K562 (cell line): ENCODE results near the gene OR5L1. TPM values are rescaled to one million over a fixed set of nuclear protein-coding genes. Genes with fewer than 3 reads are reported as not detected.
A peak's percentile ranks its signal among the peaks of the same experiment; 100 is the strongest.

Experiments used
- ATAC-seq: fragments of 200-7000 bp; cut with Tn5 transposase; 3 replicates; pipeline ENCODE4 v1.9.1; 2020; ENCODE audit warnings: moderate library complexity
- BruUV-seq: library from RNA; stranded (reverse); fragments of 400-500 nt; replicated peaks from 2 replicates; lab custom pipeline; 2021; lab: Mats Ljungman, UMichigan
- CTCF ChIA-PET: fragments of 300-600 bp; formaldehyde crosslinking; extraction: SDS; loops from one replicate; lab custom pipeline; 2021; ENCODE audit warnings: low intra/inter-chr PET ratio; lab: Yijun Ruan, JAX
- POLR2A ChIA-PET: fragments of 300-600, 350-650 bp; sonication (Branson Sonifier 250); formaldehyde crosslinking; extraction: SDS; loops from one replicate; lab custom pipeline; 2021; ENCODE audit warnings: antibody characterized with exemption, inconsistent platforms; lab: Yijun Ruan, JAX
- DNase-seq, 4 experiments: peaks; one replicate each; pipeline versions ENCODE4 v3.0.0 to v3.0.0-alpha.2; 2011 to 2018; ENCODE audit warnings: low spot score in 3 of 4, mixed read lengths in 3 of 4; ENCODE audit errors: extremely low read depth in 1 of 4
- FAIRE-seq: peaks from 2 replicates; lab custom pipeline; 2011; peaks lifted over from hg19 to GRCh38; lab: Jason Lieb, UNC
- H2AFZ ChIP-seq: 2 replicates; pipeline ENCODE4 v1.6.0; 2011; ENCODE audit warnings: low read depth, low read length, control low read depth, inconsistent platforms
- H3K27ac ChIP-seq: fragments of 200-600 bp; 3 replicates; pipeline ENCODE4 v1.8.0; 2011; ENCODE audit warnings: low read depth, mild to moderate bottlenecking, control low read depth, inconsistent platforms, low read length, moderate library complexity, mixed read lengths; ENCODE audit errors: extremely low read depth
- H3K27me3 ChIP-seq, 2 experiments: fragments of 300-600 bp in 1 of 2; 2 replicates in 1 of 2; 3 replicates in 1 of 2; pipeline versions ENCODE4 v1.6.0 to v1.8.0; 2011; ENCODE audit warnings: inconsistent platforms in 2 of 2, low read length in 2 of 2, mild to moderate bottlenecking in 1 of 2, mixed read lengths in 1 of 2, moderate library complexity in 1 of 2; ENCODE audit not compliant: control insufficient read depth in 2 of 2, insufficient read depth in 2 of 2
- H3K36me3 ChIP-seq: fragments of 300-600 bp; 3 replicates; pipeline ENCODE4 v1.8.0; 2011; ENCODE audit warnings: mild to moderate bottlenecking, low read length, inconsistent platforms; ENCODE audit not compliant: control insufficient read depth, insufficient read depth
- H3K4me1 ChIP-seq, 2 experiments: fragments of 200-600 bp in 1 of 2; replicated peaks in 1 of 2; 2 replicates in 1 of 2; 3 replicates in 1 of 2; pipeline versions ENCODE4 v1.5.1 to v1.8.0; 2011; ENCODE audit warnings: inconsistent platforms in 2 of 2, low read length in 2 of 2, mild to moderate bottlenecking in 1 of 2, mixed read lengths in 1 of 2, moderate library complexity in 1 of 2; ENCODE audit not compliant: control insufficient read depth in 2 of 2, insufficient read depth in 2 of 2
- H3K4me2 ChIP-seq: 2 replicates; pipeline ENCODE4 v1.6.1; 2011; ENCODE audit warnings: low read length, control low read depth, inconsistent platforms, mixed read lengths; ENCODE audit not compliant: insufficient read depth
- H3K4me3 ChIP-seq: fragments of 200-600 bp; sonication (generic), shearing (Covaris generic); 2 replicates; pipeline ENCODE4 v1.5.1; 2016; ENCODE audit warnings: control low read depth, inconsistent platforms
- H3K79me2 ChIP-seq: fragments of 200-600 bp; 3 replicates; pipeline ENCODE4 v1.8.0; 2011; ENCODE audit warnings: low read length, inconsistent platforms; ENCODE audit not compliant: control insufficient read depth, insufficient read depth
- H3K9ac ChIP-seq, 2 experiments: 2 replicates each; pipeline versions ENCODE4 v1.6.0 to v1.6.1; 2011; ENCODE audit warnings: low read depth in 2 of 2, low read length in 2 of 2, control low read depth in 1 of 2, inconsistent platforms in 1 of 2, mild to moderate bottlenecking in 1 of 2, mixed read lengths in 1 of 2; ENCODE audit not compliant: insufficient read depth in 1 of 2
- H3K9me1 ChIP-seq: one replicate; pipeline ENCODE4 v1.6.0; 2011; ENCODE audit warnings: inconsistent platforms, mild to moderate bottlenecking, low read length, moderate library complexity; ENCODE audit not compliant: control insufficient read depth, insufficient read depth
- H3K9me3 ChIP-seq: replicated peaks from 2 replicates; pipeline ENCODE4 v1.5.1; 2011; ENCODE audit warnings: low read depth, low read length, inconsistent platforms; ENCODE audit not compliant: control insufficient read depth, insufficient read depth
- H4K20me1 ChIP-seq: replicated peaks from 2 replicates; pipeline ENCODE4 v1.6.1; 2011; ENCODE audit warnings: low read length, inconsistent platforms, mixed read lengths; ENCODE audit not compliant: control insufficient read depth, insufficient read depth
- BCLAF1 ChIP-seq, 2 experiments: fragments of 450-650 bp in 1 of 2; IDR thresholded peaks; 2 replicates each; pipeline ENCODE4 v1.6.1; 2011 to 2017; ENCODE audit warnings: low read depth in 2 of 2, antibody characterized with exemption in 1 of 2, borderline replicate concordance in 1 of 2, low read length in 1 of 2, mild to moderate bottlenecking in 1 of 2, mixed read lengths in 1 of 2; ENCODE audit not compliant: control insufficient read depth in 1 of 2
- C11orf30 ChIP-seq: fragments of 450-650 bp; IDR thresholded peaks from 2 replicates; pipeline ENCODE4 v1.6.1; 2016; ENCODE audit warnings: low read depth, mild to moderate bottlenecking
- DACH1 ChIP-seq: fragments of 450-650 bp; IDR thresholded peaks from 2 replicates; pipeline ENCODE4 v1.6.1; 2018; ENCODE audit not compliant: partially characterized antibody
- EP400 ChIP-seq: fragments of 450-650 bp; IDR thresholded peaks from 2 replicates; pipeline ENCODE4 v1.6.1; 2017; ENCODE audit warnings: antibody characterized with exemption, mild to moderate bottlenecking, moderate library complexity
- HNRNPUL1 ChIP-seq: fragments of 200-400 bp; formaldehyde crosslinking; IDR thresholded peaks from 2 replicates; pipeline ENCODE4 v1.6.1; 2017; ENCODE audit warnings: low read length
- KAT2B ChIP-seq: IDR thresholded peaks from one replicate; pipeline ENCODE4 v1.6.1; 2012; ENCODE audit warnings: low read depth, mild to moderate bottlenecking, control low read depth, inconsistent platforms, low read length, moderate library complexity
- MAFF ChIP-seq: IDR thresholded peaks from 2 replicates; pipeline ENCODE4 v1.6.1; 2012; ENCODE audit warnings: low read length, improper control_type of control experiment
- MAFK ChIP-seq: IDR thresholded peaks from 2 replicates; pipeline ENCODE4 v1.6.1; 2011; ENCODE audit warnings: low read length, improper control_type of control experiment
- RBBP5 ChIP-seq: fragments of 200-600 bp; sonication (generic); IDR thresholded peaks from 2 replicates; pipeline ENCODE4 v1.6.1; 2012; ENCODE audit warnings: borderline replicate concordance, mild to moderate bottlenecking, low read length, control low read depth, inconsistent platforms; ENCODE audit not compliant: insufficient read depth, poor library complexity, severe bottlenecking
- ZNF316 ChIP-seq: fragments of 450-650 bp; IDR thresholded peaks from 2 replicates; pipeline ENCODE4 v1.6.1; 2016
- ZSCAN32 ChIP-seq: fragments of 450-650 bp; formaldehyde crosslinking; IDR thresholded peaks from 2 replicates; pipeline ENCODE4 v1.4.0; 2020; ENCODE audit warnings: mild to moderate bottlenecking, moderate library complexity
- WGBS: fragments of 100-300 bp; shearing (Covaris generic); methylation state at CpG from one replicate; pipeline ENCODE4 v1.1.6; 2016; ENCODE audit warnings: low coverage, mixed read lengths; ENCODE audit not compliant: insufficient coverage; ENCODE audit errors: missing lambda C conversion rate; 5-methylcytosine and 5-hydroxymethylcytosine counted together
- in situ Hi-C: fragments of 300-500 bp; cut with MboI; formaldehyde crosslinking; loops from 4 replicates; pipeline ENCODE4 v1.15.0; 2018; ENCODE audit warnings: inconsistent platforms, mixed read lengths
- intact Hi-C: fragments of 100-400 bp; cut with micrococcal nuclease; formaldehyde crosslinking; loops from 2 replicates; pipeline ENCODE4 v1.14.2; 2022
- polyA plus RNA-seq, 8 experiments: library from polyadenylated mRNA; depleted of rRNA in 4 of 8; stranded (reverse) in 5 of 8; unstranded in 3 of 8; fragments of >200 nt; fragmentation: Nextera tagmentation in 2 of 8; fragmentation: Illumina TruSeq in 1 of 8; extraction: Ambion mirVana in 2 of 8; extraction: Trizol in 1 of 8; gene quantifications; 2 replicates each; pipeline versions ENCODE4 v1.2.1 to v1.2.3, GENCODE V29; 2011 to 2014; ENCODE audit warnings: inconsistent platforms in 1 of 8, missing spikeins in 1 of 8
- total RNA-seq, 7 experiments: library from RNA; depleted of rRNA in 6 of 7; stranded (reverse); fragments of >200 nt in 6 of 7; fragmentation: Illumina TruSeq in 2 of 7; extraction: Trizol in 2 of 7; gene quantifications; 2 replicates each; pipeline versions ENCODE4 v1.2.1 to v1.2.3, GENCODE V29; 2011 to 2021; ENCODE audit warnings: low replicate concordance in 1 of 7

OR5L1 gene
- total and polyA plus RNA-seq, 9 of the 15 experiments (the other 6 are each of a cell fraction or from before 2014, with no cell fraction given), result not detected

GRCh38 chr11:55847453-55847852 lies 36.3 kb downstream of the OR5L1 start:
- POLR2A ChIA-PET, result no interaction called here
- Histone ChIP-seq H3K27me3 (no peaks in the 10 kb centered on the region), H3K4me2 (no peak overlapping the region)
- in situ Hi-C loops, result no loop called here
- TF ChIP-seq ZNF316 (0 out of 2 replicates have a peak, but pooled peaks have one; percentile 13), C11orf30 (0 out of 2 replicates have a peak, but pooled peaks have one; percentile 9), RBBP5 (no peak)
- TF ChIP-seq, all 486 proteins: peak for 2
- no peak overlapping the region for H3K27ac ChIP-seq
- 0% methylated on average over 2 of the region's 2 CpGs for WGBS
- H2AFZ ChIP-seq, result no peak overlapping the region
- intact Hi-C loops, result no loop called here
- ATAC-seq, result no peak
- no peaks in the 10 kb centered on the region for H3K4me1 ChIP-seq
- no peak for DNase-seq
- H3K36me3 ChIP-seq, result no peaks in the 10 kb centered on the region
- no peaks in the 10 kb centered on the region for H4K20me1 ChIP-seq
- no peak for FAIRE-seq
- H3K4me3 ChIP-seq, result no peak overlapping the region
- H3K9me1 ChIP-seq, result no peaks in the 10 kb centered on the region
- BruUV-seq, result no TSS peak
- 0 out of 2 replicates have a peak, but pooled peaks cover 2% of the 10 kb centered on the region for H3K9me3 ChIP-seq
- no peak overlapping the region for H3K9ac ChIP-seq
- CTCF ChIA-PET, result no interaction called here
- H3K79me2 ChIP-seq, result no peaks in the 10 kb centered on the region

- ChIA-PET POLR2A (no interaction called here), CTCF (no interaction called here)
- peak; percentile 67 for TF ChIP-seq MAFF
- peak; percentile 49 for TF ChIP-seq MAFK
- no peak for TF ChIP-seq HNRNPUL1
- peak; percentile 44; the same call in 1 of the 2 replicates for TF ChIP-seq ZNF316
- TF ChIP-seq ZSCAN32 (CRISPR knock-in tag), result no peak
- TF ChIP-seq C11orf30, result peak; percentile 25; the same call in 1 of the 2 replicates
- TF ChIP-seq DACH1, result no peak
- TF ChIP-seq EP400, result no peak
- no peak for TF ChIP-seq KAT2B
- no peak for TF ChIP-seq BCLAF1 (IDR thresholded peaks at IDR 0.05; ENCODE audit: borderline replicate concordance in 1 of 2, control insufficient read depth in 1 of 2, low read depth in 2 of 2, low read length in 1 of 2)
- Histone ChIP-seq H3K9me1 (no peaks in the 10 kb centered on the region), H3K27ac (no peak overlapping the region), H3K27me3 (no peaks in the 10 kb centered on the region), H3K79me2 (no peaks in the 10 kb centered on the region), H3K4me1 (no peaks in the 10 kb centered on the region), H3K9me3 (0 out of 2 replicates have a peak, but pooled peaks cover 2% of the 10 kb centered on the region), H3K4me2 (no peak overlapping the region), H3K4me3 (no peak overlapping the region), H3K36me3 (no peaks in the 10 kb centered on the region), H4K20me1 (no peaks in the 10 kb centered on the region), H3K9ac (no peak overlapping the region), H2AFZ (no peak overlapping the region)
- intact Hi-C loops, result no loop called here
- DNase-seq (no peak), FAIRE-seq (no peak), ATAC-seq (no peak)
- no TSS peak for BruUV-seq
- in situ Hi-C loops, result no loop called here
Observed at GRCh38 chr11:55849037-55849436, 37.9 kb downstream of the OR5L1 start.
